GM23338 (cell line): ENCODE data around the gene CACNA2D2. TPM values are rescaled to one million over a fixed set of nuclear protein-coding genes. Genes with fewer than 3 reads are reported as not detected.
A peak's percentile ranks its signal among the peaks of the same experiment; 100 is the strongest.

ENCODE experiments used
- ATAC-seq: fragments of 200-7000 bp; cut with Tn5 transposase; 3 replicates; pipeline ENCODE4 v1.9.1; 2020
- DNase-seq: peaks from one replicate; pipeline ENCODE4 v3.0.0-alpha.2; 2015; ENCODE audit warnings: low spot score
- H2AFZ ChIP-seq: fragments of 200-600 bp; sonication (generic); 2 replicates; pipeline ENCODE4 v1.8.0; 2016; ENCODE audit warnings: antibody characterized with exemption, mild to moderate bottlenecking, moderate library complexity
- H3F3A ChIP-seq: fragments of 200-600 bp; sonication (generic); replicated peaks from 2 replicates; pipeline ENCODE4 v1.8.0; 2017; ENCODE audit warnings: antibody characterized with exemption, mixed run types, low read depth
- H3K27ac ChIP-seq: fragments of 200-600 bp; sonication (generic); 2 replicates; pipeline ENCODE4 v1.6.1; 2016; ENCODE audit warnings: low read depth
- H3K27me3 ChIP-seq: fragments of 200-600 bp; sonication (generic); 2 replicates; pipeline ENCODE4 v1.8.0; 2016; ENCODE audit warnings: mild to moderate bottlenecking, mixed run types, moderate library complexity; ENCODE audit not compliant: insufficient read depth
- H3K36me3 ChIP-seq: fragments of 200-600 bp; sonication (generic); 2 replicates; pipeline ENCODE4 v1.8.0; 2016; ENCODE audit warnings: mild to moderate bottlenecking; ENCODE audit not compliant: insufficient read depth
- H3K4me1 ChIP-seq: fragments of 200-600 bp; sonication (generic); 2 replicates; pipeline ENCODE4 v1.8.0; 2016; ENCODE audit warnings: mild to moderate bottlenecking, moderate library complexity; ENCODE audit not compliant: insufficient read depth
- H3K4me2 ChIP-seq: fragments of 200-600 bp; sonication (generic); 2 replicates; pipeline ENCODE4 v1.7.1; 2017; ENCODE audit warnings: mixed run types
- H3K4me3 ChIP-seq: fragments of 200-600 bp; sonication (generic); 2 replicates; pipeline ENCODE4 v1.6.1; 2016; ENCODE audit warnings: mixed run types
- H3K79me2 ChIP-seq: fragments of 200-600 bp; sonication (generic); replicated peaks from 2 replicates; pipeline ENCODE4 v1.8.0; 2017; ENCODE audit warnings: mild to moderate bottlenecking; ENCODE audit not compliant: insufficient read depth
- H3K9me2 ChIP-seq: fragments of 200-600 bp; sonication (generic); 2 replicates; pipeline ENCODE4 v1.8.0; 2017; ENCODE audit not compliant: insufficient read depth
- H4K20me1 ChIP-seq: fragments of 200-600 bp; sonication (generic); replicated peaks from 2 replicates; pipeline ENCODE4 v1.8.0; 2017; ENCODE audit warnings: mild to moderate bottlenecking; ENCODE audit not compliant: insufficient read depth
- H3K27ac Mint-ChIP-seq: 2 replicates; pipeline ENCODE4 v1.8.0; 2020; ENCODE audit warnings: inconsistent platforms, mild to moderate bottlenecking, moderate library complexity, mixed read lengths
- H3K27me3 Mint-ChIP-seq: 3 replicates; pipeline ENCODE4 v1.8.0; 2022; ENCODE audit warnings: low read depth, mild to moderate bottlenecking, moderate library complexity, mixed read lengths, inconsistent platforms; ENCODE audit not compliant: insufficient read depth, poor library complexity
- H3K36me3 Mint-ChIP-seq: 3 replicates; pipeline ENCODE4 v1.8.0; 2021; ENCODE audit warnings: low read depth, mild to moderate bottlenecking, inconsistent platforms, moderate library complexity, mixed read lengths
- H3K4me1 Mint-ChIP-seq: 3 replicates; pipeline ENCODE4 v1.8.0; 2020; ENCODE audit warnings: mild to moderate bottlenecking, inconsistent platforms, mixed read lengths
- H3K4me3 Mint-ChIP-seq: 3 replicates; pipeline ENCODE4 v1.8.0; 2021; ENCODE audit warnings: moderate library complexity, mild to moderate bottlenecking, inconsistent platforms, mixed read lengths
- H3K9me3 Mint-ChIP-seq: 3 replicates; pipeline ENCODE4 v1.8.0; 2020; ENCODE audit warnings: moderate library complexity, mild to moderate bottlenecking, inconsistent platforms, mixed read lengths
- EZH2phosphoT487 ChIP-seq: fragments of 200-600 bp; sonication (generic); IDR thresholded peaks from one replicate; pipeline ENCODE4 v1.8.1; 2018; ENCODE audit warnings: antibody characterized with exemption; ENCODE audit not compliant: unreplicated experiment
- POLR2AphosphoS5 ChIP-seq: IDR thresholded peaks from 2 replicates; pipeline ENCODE4 v1.6.1; 2016; ENCODE audit warnings: antibody characterized with exemption, low read depth
- ZNF462 ChIP-seq: fragments of 250-450 bp; sonication (Bioruptor Pico); IDR thresholded peaks from 2 replicates; pipeline ENCODE4 v1.5.0; 2020; ENCODE audit warnings: mild to moderate bottlenecking, moderate library complexity
- polyA plus RNA-seq: library from polyadenylated mRNA; unstranded; fragments of >200 nt; fragmentation: Nextera tagmentation; extraction: Ambion mirVana; gene quantifications from 2 replicates; pipeline ENCODE4 v1.2.1, GENCODE V29; 2016
- total RNA-seq: library from RNA; depleted of rRNA; stranded (reverse); fragments of >200 nt; shearing (Covaris generic); gene quantifications from 2 replicates; pipeline ENCODE4 v1.2.3, GENCODE V29; 2014
- TF ChIP-seq, protein P1 (sequence below): IDR thresholded peaks from 2 replicates; pipeline ENCODE4 v1.6.1; 2016; ENCODE audit warnings: antibody characterized with exemption

CACNA2D2 gene
- total and polyA plus RNA-seq, 2 experiments from 2014 or later: 4.7 to 11.4 TPM

DNA sequence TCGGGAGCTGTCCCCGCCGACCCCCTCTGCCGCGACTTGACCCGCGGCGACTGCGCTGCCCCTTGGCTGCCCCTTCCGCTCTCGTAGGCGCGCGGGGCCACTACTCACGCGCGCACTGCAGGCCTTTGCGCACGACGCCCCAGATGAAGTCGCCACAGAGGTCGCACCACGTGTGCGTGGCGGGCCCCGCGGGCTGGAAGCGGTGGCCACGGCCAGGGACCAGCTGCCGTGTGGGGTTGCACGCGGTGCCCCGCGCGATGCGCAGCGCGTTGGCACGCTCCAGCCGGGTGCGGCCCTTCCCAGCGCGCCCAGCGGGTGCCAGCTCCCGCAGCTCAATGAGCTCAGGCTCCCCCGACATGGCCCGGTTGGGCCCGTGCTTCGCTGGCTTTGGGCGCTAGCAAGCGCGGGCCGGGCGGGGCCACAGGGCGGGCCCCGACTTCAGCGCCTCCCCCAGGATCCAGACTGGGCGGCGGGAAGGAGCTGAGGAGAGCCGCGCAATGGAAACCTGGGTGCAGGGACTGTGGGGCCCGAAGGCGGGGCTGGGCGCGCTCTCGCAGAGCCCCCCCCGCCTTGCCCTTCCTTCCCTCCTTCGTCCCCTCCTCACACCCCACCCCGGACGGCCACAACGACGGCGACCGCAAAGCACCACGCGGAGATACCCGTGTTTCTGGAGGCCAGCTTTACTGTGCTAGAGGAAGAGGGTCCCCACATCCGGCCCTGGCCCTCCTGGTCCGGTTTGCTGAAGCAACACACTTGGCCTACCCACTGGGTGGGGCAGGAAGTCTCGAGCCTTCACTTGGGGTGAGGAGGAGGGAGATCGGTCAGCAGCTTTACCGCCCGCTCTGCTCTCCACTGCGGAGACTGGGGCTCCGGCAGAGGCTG is 162.7 kb downstream of the CACNA2D2 start, which contains the start of gene RASSF1:
Gene RASSF1, minus strand, starts transcription at position 389 of the 882 bp plus-strand sequence. Its CDS starts 31 bp downstream, at position 358.
- Histone ChIP-seq H3K4me3 (peak within 1 kb of the TSS; percentile 65), H3K4me2 (peak within 1 kb of the TSS; percentile 90), H3F3A (peaks cover 36% of the 10 kb centered on the region), H3K9me2 (no peaks in the 10 kb centered on the region), H2AFZ (peak within 1 kb of the TSS; percentile 85), H3K79me2 (peaks cover 11% of the 10 kb centered on the region), H3K4me1 (peaks cover 22% of the 10 kb centered on the region), H3K27me3 (peaks cover 66% of the 10 kb centered on the region), H4K20me1 (peaks cover 8% of the 10 kb centered on the region), H3K27ac (no peak within 1 kb of the TSS), H3K36me3 (no peaks in the 10 kb centered on the region)
- DNase-seq: peak; percentile 76
- Mint-ChIP-seq H3K27ac (no peak within 1 kb of the TSS), H3K27me3 (peaks cover 74% of the 10 kb centered on the region), H3K36me3 (no peaks in the 10 kb centered on the region; the same call in 2 of the 3 replicates), H3K9me3 (peaks cover 3% of the 10 kb centered on the region; the same call in 1 of the 3 replicates), H3K4me1 (peaks cover 29% of the 10 kb centered on the region), H3K4me3 (peak within 1 kb of the TSS; percentile 67)
- peak; percentile 18 for ATAC-seq
- TF ChIP-seq, protein P1, sequence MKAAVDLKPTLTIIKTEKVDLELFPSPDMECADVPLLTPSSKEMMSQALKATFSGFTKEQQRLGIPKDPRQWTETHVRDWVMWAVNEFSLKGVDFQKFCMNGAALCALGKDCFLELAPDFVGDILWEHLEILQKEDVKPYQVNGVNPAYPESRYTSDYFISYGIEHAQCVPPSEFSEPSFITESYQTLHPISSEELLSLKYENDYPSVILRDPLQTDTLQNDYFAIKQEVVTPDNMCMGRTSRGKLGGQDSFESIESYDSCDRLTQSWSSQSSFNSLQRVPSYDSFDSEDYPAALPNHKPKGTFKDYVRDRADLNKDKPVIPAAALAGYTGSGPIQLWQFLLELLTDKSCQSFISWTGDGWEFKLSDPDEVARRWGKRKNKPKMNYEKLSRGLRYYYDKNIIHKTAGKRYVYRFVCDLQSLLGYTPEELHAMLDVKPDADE: 0 out of 2 replicates have a peak, but pooled peaks have one; percentile 40
- TF ChIP-seq ZNF462 (no peak), POLR2AphosphoS5 (peak; percentile 56; the same call in 1 of the 2 replicates), EZH2phosphoT487 (peak; percentile 64)
